Choroid plexus epithelial cell (primary cell): ENCODE measurements around the gene ATF6.

ENCODE experiments used
- DNase-seq: peaks from one replicate; pipeline ENCODE4 v3.0.0-alpha.2; 2010; ENCODE audit warnings: low read depth
- H3K4me3 ChIP-seq: 2 replicates; pipeline ENCODE4 v1.5.1; 2011; ENCODE audit warnings: low read depth, mild to moderate bottlenecking, control low read depth, low read length, moderate library complexity
- TF ChIP-seq, protein P1 (sequence below): conservative IDR thresholded peaks from 2 replicates; pipeline ENCODE4 v1.5.1; 2011; ENCODE audit warnings: low read depth, mild to moderate bottlenecking, control low read depth, inconsistent platforms, low read length, moderate library complexity

ATF6 gene

GRCh38 chr1:161982917-161983316, 216.8 kb downstream of the ATF6 start:
- no peak overlapping the region for H3K4me3 ChIP-seq
- TF ChIP-seq, protein P1, sequence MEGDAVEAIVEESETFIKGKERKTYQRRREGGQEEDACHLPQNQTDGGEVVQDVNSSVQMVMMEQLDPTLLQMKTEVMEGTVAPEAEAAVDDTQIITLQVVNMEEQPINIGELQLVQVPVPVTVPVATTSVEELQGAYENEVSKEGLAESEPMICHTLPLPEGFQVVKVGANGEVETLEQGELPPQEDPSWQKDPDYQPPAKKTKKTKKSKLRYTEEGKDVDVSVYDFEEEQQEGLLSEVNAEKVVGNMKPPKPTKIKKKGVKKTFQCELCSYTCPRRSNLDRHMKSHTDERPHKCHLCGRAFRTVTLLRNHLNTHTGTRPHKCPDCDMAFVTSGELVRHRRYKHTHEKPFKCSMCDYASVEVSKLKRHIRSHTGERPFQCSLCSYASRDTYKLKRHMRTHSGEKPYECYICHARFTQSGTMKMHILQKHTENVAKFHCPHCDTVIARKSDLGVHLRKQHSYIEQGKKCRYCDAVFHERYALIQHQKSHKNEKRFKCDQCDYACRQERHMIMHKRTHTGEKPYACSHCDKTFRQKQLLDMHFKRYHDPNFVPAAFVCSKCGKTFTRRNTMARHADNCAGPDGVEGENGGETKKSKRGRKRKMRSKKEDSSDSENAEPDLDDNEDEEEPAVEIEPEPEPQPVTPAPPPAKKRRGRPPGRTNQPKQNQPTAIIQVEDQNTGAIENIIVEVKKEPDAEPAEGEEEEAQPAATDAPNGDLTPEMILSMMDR: no peak
- no peak for DNase-seq

DNA sequence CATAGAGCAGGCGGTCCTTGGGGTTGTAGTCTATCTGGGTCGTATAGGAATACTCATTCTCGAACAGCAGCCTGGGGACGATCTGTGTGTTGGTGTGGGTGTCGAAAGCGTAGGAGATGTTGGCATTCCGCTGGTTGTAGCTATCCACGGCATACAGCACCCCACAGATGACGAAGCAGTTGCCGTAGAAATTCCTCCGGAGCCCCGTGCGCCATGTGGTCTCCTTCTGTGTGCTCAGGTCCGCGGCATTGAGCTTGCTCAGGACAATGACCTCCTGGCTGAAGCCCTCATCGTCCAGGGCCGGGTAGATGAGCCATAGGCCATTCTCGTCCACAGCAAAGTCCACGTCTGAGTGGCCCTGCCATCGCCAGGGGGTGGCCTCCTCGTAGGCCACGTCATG, 217.6 kb downstream of the ATF6 start:
- TF ChIP-seq, protein P1: no peak
- no peak overlapping the region for H3K4me3 ChIP-seq
- DNase-seq: no peak

GRCh38 chr1:161985301-161985822, 219.2 kb downstream of the ATF6 start:
- DNase-seq: no peak
- H3K4me3 ChIP-seq: no peak overlapping the region
- TF ChIP-seq, protein P1: no peak

DNA sequence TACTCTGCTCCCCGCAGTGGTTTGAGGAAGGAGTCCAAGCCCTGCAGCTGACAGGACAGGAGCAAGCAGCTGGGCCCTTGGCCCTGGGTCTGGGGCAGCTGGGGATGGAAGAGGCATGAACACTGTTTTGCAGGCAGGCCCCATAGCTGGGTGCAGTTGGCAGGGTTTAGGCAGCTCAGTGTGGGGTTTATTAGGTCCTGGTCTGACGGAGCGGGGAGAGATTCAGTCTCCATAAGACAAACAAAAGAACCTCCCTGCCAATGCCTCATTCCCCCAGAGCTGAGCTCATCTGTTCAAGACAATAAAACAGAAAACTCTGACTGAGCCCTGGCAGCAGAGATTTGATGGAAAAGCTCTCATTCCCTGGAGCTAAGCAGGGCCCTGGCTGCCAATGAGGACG, 220.2 kb downstream of the ATF6 start:
- TF ChIP-seq, protein P1: no peak
- DNase-seq: no peak
- no peak overlapping the region for H3K4me3 ChIP-seq

DNA sequence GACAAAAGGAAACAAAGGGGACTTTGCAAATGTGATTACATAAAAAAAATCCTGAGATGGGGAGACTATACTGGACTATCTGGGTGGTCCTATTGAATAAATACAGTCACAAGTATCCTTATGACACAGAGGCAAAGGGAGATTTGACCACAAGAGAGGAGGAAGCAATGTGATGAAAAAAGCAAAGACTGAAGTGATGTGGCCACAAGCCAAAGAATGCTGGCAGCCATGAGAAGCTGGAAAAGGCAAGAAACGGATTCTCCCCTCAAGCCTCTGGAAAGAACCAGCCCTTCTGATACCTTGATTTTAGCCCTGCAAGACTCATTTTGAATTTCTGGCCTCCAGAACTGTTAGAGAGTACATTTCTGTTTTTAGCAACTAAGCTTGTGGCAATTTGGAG, 221.2 kb downstream of the ATF6 start:
- TF ChIP-seq, protein P1: no peak
- no peak for DNase-seq
- no peak overlapping the region for H3K4me3 ChIP-seq

DNA sequence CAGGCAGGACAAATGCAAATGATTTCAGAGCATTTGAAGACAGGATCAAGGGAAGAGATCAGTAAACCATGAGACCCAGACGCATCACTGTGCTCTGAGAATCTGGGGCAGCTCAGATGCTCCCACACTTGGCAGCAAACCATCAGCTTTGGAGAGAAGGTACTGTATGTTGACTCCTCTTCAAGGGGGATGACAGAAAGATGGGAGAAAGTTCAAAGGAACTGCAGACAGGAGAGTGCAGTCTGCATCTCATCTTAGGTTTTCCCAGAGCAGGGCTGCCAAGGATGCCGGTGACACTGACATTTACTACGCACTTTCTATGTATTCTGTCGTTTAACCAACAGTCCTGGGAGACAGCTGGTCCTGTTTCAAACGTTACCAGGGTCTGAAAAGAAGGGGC, 221.8 kb downstream of the ATF6 start:
- DNase-seq: no peak
- TF ChIP-seq, protein P1: no peak
- no peak overlapping the region for H3K4me3 ChIP-seq

DNA sequence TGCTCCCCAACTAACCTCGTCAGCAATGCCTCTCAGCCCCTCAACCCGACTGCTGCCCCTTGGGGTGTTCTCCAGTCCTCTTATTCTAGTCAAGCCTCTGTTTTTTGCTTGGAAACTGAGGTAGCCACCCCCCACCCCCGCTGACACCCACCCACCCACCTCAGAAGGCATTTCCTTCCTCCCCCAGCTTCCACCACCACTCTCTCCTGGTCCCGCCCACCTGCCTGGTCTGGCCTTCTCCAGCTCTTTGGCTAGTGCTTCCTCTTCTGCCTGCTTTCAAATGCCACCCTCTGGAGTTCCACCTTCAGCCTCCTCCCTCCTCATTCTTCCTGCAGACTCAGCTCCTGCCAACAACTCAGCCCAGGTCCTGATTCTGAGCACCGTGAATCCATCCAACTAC, 222.3 kb downstream of the ATF6 start:
- H3K4me3 ChIP-seq: no peak overlapping the region
- TF ChIP-seq, protein P1: no peak
- DNase-seq: no peak
